Measurements from ENCODE around the gene TRIM42.

DNA sequence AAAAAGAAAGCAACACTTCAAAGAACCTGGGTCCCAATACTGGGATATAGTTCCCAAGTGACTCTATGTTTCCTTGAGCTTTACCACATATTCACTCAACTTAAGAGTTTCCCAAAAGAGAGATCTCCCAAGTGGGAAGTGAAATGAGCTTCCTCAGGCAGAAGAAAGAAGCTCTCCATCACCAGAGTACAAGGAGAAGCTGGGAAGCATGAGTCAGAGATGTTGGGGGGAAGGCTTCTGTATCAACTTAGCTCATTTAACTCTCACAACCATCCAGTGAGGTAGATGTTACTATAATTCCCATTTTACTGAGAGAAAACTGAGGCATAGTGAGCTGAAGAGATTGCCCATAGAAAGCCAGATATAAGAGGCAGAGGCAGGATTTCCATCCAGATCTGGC lies 47.0 kb upstream of the TRIM42 start:
- no peak for TF ChIP-seq POLR2A (IDR thresholded peaks at IDR 0.05)
- TF ChIP-seq, protein P1, sequence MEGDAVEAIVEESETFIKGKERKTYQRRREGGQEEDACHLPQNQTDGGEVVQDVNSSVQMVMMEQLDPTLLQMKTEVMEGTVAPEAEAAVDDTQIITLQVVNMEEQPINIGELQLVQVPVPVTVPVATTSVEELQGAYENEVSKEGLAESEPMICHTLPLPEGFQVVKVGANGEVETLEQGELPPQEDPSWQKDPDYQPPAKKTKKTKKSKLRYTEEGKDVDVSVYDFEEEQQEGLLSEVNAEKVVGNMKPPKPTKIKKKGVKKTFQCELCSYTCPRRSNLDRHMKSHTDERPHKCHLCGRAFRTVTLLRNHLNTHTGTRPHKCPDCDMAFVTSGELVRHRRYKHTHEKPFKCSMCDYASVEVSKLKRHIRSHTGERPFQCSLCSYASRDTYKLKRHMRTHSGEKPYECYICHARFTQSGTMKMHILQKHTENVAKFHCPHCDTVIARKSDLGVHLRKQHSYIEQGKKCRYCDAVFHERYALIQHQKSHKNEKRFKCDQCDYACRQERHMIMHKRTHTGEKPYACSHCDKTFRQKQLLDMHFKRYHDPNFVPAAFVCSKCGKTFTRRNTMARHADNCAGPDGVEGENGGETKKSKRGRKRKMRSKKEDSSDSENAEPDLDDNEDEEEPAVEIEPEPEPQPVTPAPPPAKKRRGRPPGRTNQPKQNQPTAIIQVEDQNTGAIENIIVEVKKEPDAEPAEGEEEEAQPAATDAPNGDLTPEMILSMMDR (IDR thresholded peaks at IDR 0.05), result no peak

Measured in Peyer's patch (tissue), 4 donors.